ENCODE results near the gene GBP2.

DNA sequence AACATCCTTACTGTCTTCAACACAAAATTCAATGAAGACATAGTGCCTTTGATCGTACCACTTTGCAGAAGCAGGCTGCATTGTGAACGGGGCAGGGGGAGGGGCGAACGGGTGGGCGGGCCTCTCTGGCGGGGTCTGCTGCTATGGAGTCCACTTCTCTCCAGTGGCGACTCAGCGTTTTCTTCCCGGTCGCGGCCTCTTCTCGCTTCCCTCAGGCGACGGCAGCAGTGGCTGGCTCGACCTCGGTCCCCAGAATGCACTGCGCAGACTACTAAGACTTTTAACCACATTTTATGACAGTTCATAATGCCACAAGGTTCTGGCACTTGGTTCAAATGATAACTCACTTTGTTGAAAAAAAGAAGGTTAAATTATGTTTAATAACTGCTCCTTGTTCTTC lies 21.2 kb downstream of the GBP2 start:
- no peak for TF ChIP-seq POLR2A (IDR thresholded peaks at IDR 0.05)
- TF ChIP-seq, protein P1, sequence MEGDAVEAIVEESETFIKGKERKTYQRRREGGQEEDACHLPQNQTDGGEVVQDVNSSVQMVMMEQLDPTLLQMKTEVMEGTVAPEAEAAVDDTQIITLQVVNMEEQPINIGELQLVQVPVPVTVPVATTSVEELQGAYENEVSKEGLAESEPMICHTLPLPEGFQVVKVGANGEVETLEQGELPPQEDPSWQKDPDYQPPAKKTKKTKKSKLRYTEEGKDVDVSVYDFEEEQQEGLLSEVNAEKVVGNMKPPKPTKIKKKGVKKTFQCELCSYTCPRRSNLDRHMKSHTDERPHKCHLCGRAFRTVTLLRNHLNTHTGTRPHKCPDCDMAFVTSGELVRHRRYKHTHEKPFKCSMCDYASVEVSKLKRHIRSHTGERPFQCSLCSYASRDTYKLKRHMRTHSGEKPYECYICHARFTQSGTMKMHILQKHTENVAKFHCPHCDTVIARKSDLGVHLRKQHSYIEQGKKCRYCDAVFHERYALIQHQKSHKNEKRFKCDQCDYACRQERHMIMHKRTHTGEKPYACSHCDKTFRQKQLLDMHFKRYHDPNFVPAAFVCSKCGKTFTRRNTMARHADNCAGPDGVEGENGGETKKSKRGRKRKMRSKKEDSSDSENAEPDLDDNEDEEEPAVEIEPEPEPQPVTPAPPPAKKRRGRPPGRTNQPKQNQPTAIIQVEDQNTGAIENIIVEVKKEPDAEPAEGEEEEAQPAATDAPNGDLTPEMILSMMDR (IDR thresholded peaks at IDR 0.05): no peak

Measured in adrenal gland (tissue), 5 donors.